ENCODE results near the gene PSORS1C1. TPM values are rescaled to one million over a fixed set of nuclear protein-coding genes. Genes with fewer than 3 reads are reported as not detected.
A peak's percentile ranks its signal among the peaks of the same experiment; 100 is the strongest.

The PSORS1C1 gene
- total and polyA plus RNA-seq, 4 donors: 1.6 to 6.8 (median 3.6) TPM

DNA sequence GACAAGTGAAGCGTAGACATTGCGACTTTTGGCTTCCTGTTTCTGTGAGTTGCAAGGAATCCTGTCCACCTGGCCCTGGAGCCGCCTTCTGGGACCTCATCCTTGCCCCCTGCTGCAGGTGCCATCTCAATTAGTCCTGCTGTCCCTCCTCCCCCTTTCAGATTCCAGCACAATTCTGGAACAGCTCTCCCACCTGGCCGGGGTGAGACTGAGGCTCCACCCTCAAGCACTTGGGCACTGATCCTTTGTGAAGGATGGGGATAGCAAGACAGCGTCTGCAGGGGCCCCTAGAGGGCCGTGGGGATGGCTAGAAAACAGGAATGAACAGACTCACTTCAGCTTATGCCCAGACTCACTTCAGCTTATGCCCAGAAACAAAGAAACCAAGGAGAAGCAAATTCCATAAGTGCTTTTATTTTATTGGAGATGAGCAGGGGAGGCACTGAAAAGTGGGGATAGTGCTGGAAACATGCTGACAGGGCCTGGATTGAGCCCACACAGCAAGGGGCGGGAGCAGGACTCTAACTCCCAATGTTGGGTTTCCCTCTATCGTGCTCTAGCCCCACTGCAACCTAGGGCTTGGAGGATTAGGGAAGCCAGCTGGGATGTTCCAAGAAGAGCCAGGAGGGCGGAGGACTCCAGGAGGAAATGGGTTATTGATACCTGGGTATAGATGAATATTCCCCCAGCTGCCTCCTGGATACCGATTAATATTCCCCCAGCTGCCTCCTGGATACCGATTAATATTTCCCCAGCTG, 3.6 kb upstream of the PSORS1C1 start:
- H3K27ac ChIP-seq (ENCODE audit: low read depth in 1 of 2, low read length in 2 of 2): no peak overlapping the region
- intact Hi-C loops (cut with DNase I): no loop called here
- peaks cover 0 to 7% of the 10 kb centered on the region in 2 donors for H3K4me1 ChIP-seq (ENCODE audit: control insufficient read depth in 1 of 2, insufficient read depth in 2 of 2, low read length in 2 of 2)
- no peak overlapping the region for H3K4me3 ChIP-seq (ENCODE audit: low read length in 2 of 2)
- no peaks in the 10 kb centered on the region for H3K36me3 ChIP-seq (ENCODE audit: control insufficient read depth in 1 of 2, insufficient read depth in 2 of 2, low read length in 1 of 2)
- DNase-seq: peak in 1 of 2 donors; percentile 27
- 85 to 86% methylated on average over 11 of the region's 11 CpGs for WGBS, 2 donors
- no peaks in the 10 kb centered on the region for H3K27me3 ChIP-seq (ENCODE audit: control insufficient read depth in 1 of 2, insufficient read depth in 2 of 2, low read length in 1 of 2)
- ATAC-seq (ENCODE audit: low FRiP score): no peak
- no peaks in the 10 kb centered on the region for H3K9me3 ChIP-seq (ENCODE audit: control insufficient read depth, low read length)

- no peak overlapping the region for H3K27ac ChIP-seq (ENCODE audit: low read depth in 1 of 2, low read length in 2 of 2)
- DNase-seq (no peak), ATAC-seq (ENCODE audit: low FRiP score) (no peak)
- no peaks in the 10 kb centered on the region for H3K36me3 ChIP-seq (ENCODE audit: control insufficient read depth in 1 of 2, insufficient read depth in 2 of 2, low read length in 1 of 2)
- no peaks in the 10 kb centered on the region for H3K27me3 ChIP-seq (ENCODE audit: control insufficient read depth in 1 of 2, insufficient read depth in 2 of 2, low read length in 1 of 2)
- H3K4me1 ChIP-seq (ENCODE audit: control insufficient read depth in 1 of 2, insufficient read depth in 2 of 2, low read length in 2 of 2): peaks cover 0 to 7% of the 10 kb centered on the region in 2 donors
- H3K9me3 ChIP-seq (ENCODE audit: control insufficient read depth, low read length): no peaks in the 10 kb centered on the region
- H3K4me3 ChIP-seq (ENCODE audit: low read length in 2 of 2): no peak overlapping the region
- intact Hi-C loops (cut with DNase I): no loop called here
- 92 to 93% methylated on average over 13 of the region's 13 CpGs for WGBS, 2 donors
These were observed 2.9 kb upstream of the PSORS1C1 start for GRCh38 chr6:31111712-31112111.

- Histone ChIP-seq H3K4me3 (ENCODE audit: low read length in 2 of 2) (no peak within 1 kb of the TSS), H3K27ac (ENCODE audit: low read depth in 1 of 2, low read length in 2 of 2) (no peak within 1 kb of the TSS), H3K4me1 (ENCODE audit: control insufficient read depth in 1 of 2, insufficient read depth in 2 of 2, low read length in 2 of 2) (peaks cover 0 to 7% of the 10 kb centered on the region in 2 donors), H3K36me3 (ENCODE audit: control insufficient read depth in 1 of 2, insufficient read depth in 2 of 2, low read length in 1 of 2) (no peaks in the 10 kb centered on the region), H3K27me3 (ENCODE audit: control insufficient read depth in 1 of 2, insufficient read depth in 2 of 2, low read length in 1 of 2) (no peaks in the 10 kb centered on the region), H3K9me3 (ENCODE audit: control insufficient read depth, low read length) (no peaks in the 10 kb centered on the region)
- 93 to 98% methylated on average over 5 of the region's 5 CpGs for WGBS, 2 donors
- DNase-seq: no peak
- intact Hi-C loops (cut with DNase I): no loop called here
- ATAC-seq (ENCODE audit: low FRiP score): no peak
These were observed 2.1 kb upstream of the PSORS1C1 start, which contains the start of gene C6orf15 for GRCh38 chr6:31112478-31112877. Gene C6orf15, minus strand, starts transcription at chr6:31112575. Its CDS starts 20 bp downstream, at chr6:31112555.

- no peak overlapping the region for H3K27ac ChIP-seq (ENCODE audit: low read depth in 1 of 2, low read length in 2 of 2)
- DNase-seq (peak; percentile 25 to 57), ATAC-seq (ENCODE audit: low FRiP score) (no peak)
- H3K27me3 ChIP-seq (ENCODE audit: control insufficient read depth in 1 of 2, insufficient read depth in 2 of 2, low read length in 1 of 2): no peaks in the 10 kb centered on the region
- H3K36me3 ChIP-seq (ENCODE audit: control insufficient read depth in 1 of 2, insufficient read depth in 2 of 2, low read length in 1 of 2): no peaks in the 10 kb centered on the region
- H3K9me3 ChIP-seq (ENCODE audit: control insufficient read depth, low read length): no peaks in the 10 kb centered on the region
- H3K4me1 ChIP-seq (ENCODE audit: control insufficient read depth in 1 of 2, insufficient read depth in 2 of 2, low read length in 2 of 2): peaks cover 0 to 7% of the 10 kb centered on the region in 2 donors
- intact Hi-C loops (cut with DNase I): no loop called here
- WGBS, 2 donors: 74% methylated on average over 7 of the region's 7 CpGs
- H3K4me3 ChIP-seq (ENCODE audit: low read length in 2 of 2): no peak overlapping the region
These were observed 599 bp upstream of the PSORS1C1 start for GRCh38 chr6:31113861-31114540.

DNA sequence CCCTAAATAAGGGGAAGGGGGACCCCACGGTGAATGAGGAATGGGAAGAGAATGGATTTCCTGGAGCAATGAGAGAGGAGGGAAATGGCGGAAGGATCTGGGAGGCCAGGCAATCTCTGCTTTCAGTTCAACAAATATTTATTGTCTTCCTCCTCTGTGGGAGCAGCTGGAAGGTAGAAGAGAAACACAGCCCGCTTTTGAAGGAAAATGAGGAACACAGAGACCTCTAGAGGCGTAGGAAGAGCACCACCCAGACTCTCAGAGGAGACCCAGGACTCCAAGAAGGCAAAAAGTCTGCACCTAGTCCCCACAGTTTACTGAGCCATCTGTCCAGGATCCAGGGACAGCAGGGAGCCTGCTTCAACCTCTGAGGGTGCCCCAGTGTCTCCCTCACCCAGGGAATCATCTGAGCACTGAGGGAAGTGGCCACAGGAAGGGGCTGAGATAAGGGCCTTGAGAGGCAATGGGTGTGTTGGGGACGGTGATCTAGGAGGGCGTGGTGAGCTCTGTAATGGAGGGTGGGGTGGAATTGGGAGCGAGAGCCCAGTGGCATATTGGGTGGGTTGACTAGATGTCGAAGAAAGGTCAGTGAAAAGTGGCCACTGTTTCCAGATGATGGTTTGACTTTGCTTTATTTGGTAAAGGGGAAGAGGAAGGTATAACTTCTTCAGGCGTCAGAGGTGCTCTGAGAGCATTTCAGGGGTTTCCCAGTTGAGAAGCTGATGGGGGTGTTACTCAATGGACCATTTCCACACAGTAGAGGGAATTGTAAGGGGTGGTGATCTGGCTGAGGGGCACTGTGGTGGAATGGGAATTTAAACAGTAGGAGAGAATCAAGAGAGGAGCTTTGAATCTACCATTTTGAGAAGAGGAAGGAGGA, 610 bp downstream of the PSORS1C1 start:
- DNase-seq: peak; percentile 22 to 37
- Histone ChIP-seq H3K27me3 (ENCODE audit: control insufficient read depth in 1 of 2, insufficient read depth in 2 of 2, low read length in 1 of 2) (no peaks in the 10 kb centered on the region), H3K36me3 (ENCODE audit: control insufficient read depth in 1 of 2, insufficient read depth in 2 of 2, low read length in 1 of 2) (no peaks in the 10 kb centered on the region), H3K27ac (ENCODE audit: low read depth in 1 of 2, low read length in 2 of 2) (no peak overlapping the region), H3K9me3 (ENCODE audit: control insufficient read depth, low read length) (no peaks in the 10 kb centered on the region), H3K4me3 (ENCODE audit: low read length in 2 of 2) (no peak overlapping the region), H3K4me1 (ENCODE audit: control insufficient read depth in 1 of 2, insufficient read depth in 2 of 2, low read length in 2 of 2) (peaks cover 0 to 7% of the 10 kb centered on the region in 2 donors)
- intact Hi-C loops (cut with DNase I): no loop called here
- ATAC-seq (ENCODE audit: low FRiP score): no peak
- 71 to 81% methylated on average over 9 of the region's 9 CpGs for WGBS, 2 donors

DNA sequence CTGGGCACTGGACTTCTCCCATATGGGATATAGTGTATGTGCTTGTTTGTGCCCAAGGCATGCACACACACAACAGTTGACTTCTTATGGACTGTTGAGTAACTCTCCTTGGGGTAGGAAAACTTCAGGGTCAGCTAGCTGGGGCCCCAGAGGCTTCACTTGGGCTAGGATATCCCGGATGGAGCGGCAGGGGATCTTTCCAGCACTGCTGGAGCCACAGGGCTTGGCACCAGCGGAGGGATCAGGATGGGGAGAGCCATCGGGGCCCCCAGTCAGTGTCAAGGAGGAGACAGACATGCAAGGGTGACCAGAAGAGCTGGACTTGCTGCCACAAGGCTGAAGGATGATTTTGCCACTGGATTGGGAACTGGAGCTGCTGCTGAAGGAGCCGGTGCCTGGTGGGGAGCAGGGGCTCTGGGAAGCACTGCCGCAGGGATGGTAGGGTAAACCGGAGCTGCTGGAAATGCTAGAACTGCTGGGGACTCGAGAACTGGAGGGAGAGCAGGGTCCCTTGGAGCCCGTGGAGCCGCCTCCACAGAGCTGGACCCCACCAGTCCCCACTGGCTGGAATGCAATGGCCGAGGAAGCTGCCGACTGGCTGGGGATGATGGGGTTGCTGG, 1.5 kb downstream of the PSORS1C1 start:
- ATAC-seq (ENCODE audit: low FRiP score): no peak

GRCh38 chr6:31116661-31117385, 2.2 kb downstream of the PSORS1C1 start:
- H3K36me3 ChIP-seq (ENCODE audit: control insufficient read depth in 1 of 2, insufficient read depth in 2 of 2, low read length in 1 of 2): no peaks in the 10 kb centered on the region
- peak; percentile 45 to 69 for DNase-seq
- intact Hi-C loops (cut with DNase I): no loop called here
- 79 to 86% methylated on average over 19 of the region's 19 CpGs for WGBS, 2 donors
- H3K27ac ChIP-seq (ENCODE audit: low read depth in 1 of 2, low read length in 2 of 2): no peak overlapping the region
- no peak for ATAC-seq (ENCODE audit: low FRiP score)
- H3K4me3 ChIP-seq (ENCODE audit: low read length in 2 of 2): no peak overlapping the region
- H3K4me1 ChIP-seq (ENCODE audit: control insufficient read depth in 1 of 2, insufficient read depth in 2 of 2, low read length in 2 of 2): peaks cover 0 to 7% of the 10 kb centered on the region in 2 donors
- H3K27me3 ChIP-seq (ENCODE audit: control insufficient read depth in 1 of 2, insufficient read depth in 2 of 2, low read length in 1 of 2): no peaks in the 10 kb centered on the region
- H3K9me3 ChIP-seq (ENCODE audit: control insufficient read depth, low read length): no peaks in the 10 kb centered on the region

More for the DNA sequence above, 1.5 kb downstream of the PSORS1C1 start:
- no peaks in the 10 kb centered on the region for H3K27me3 ChIP-seq (ENCODE audit: control insufficient read depth in 1 of 2, insufficient read depth in 2 of 2, low read length in 1 of 2)
- intact Hi-C loops (cut with DNase I): no loop called here
- no peaks in the 10 kb centered on the region for H3K9me3 ChIP-seq (ENCODE audit: control insufficient read depth, low read length)
- peak; percentile 32 to 60 for DNase-seq
- peaks cover 0 to 7% of the 10 kb centered on the region in 2 donors for H3K4me1 ChIP-seq (ENCODE audit: control insufficient read depth in 1 of 2, insufficient read depth in 2 of 2, low read length in 2 of 2)
- 96 to 98% methylated on average over 12 of the region's 12 CpGs for WGBS, 2 donors
- no peak overlapping the region for H3K4me3 ChIP-seq (ENCODE audit: low read length in 2 of 2)
- H3K27ac ChIP-seq (ENCODE audit: low read depth in 1 of 2, low read length in 2 of 2): no peak overlapping the region
- no peaks in the 10 kb centered on the region for H3K36me3 ChIP-seq (ENCODE audit: control insufficient read depth in 1 of 2, insufficient read depth in 2 of 2, low read length in 1 of 2)

GRCh38 chr6:31118178-31118577, 3.6 kb downstream of the PSORS1C1 start:
- intact Hi-C loops (cut with DNase I): no loop called here
- 96 to 97% methylated on average over 7 of the region's 7 CpGs for WGBS, 2 donors
- DNase-seq (peak; percentile 40 to 54), ATAC-seq (ENCODE audit: low FRiP score) (no peak)
- no peaks in the 10 kb centered on the region for H3K36me3 ChIP-seq (ENCODE audit: control insufficient read depth in 1 of 2, insufficient read depth in 2 of 2, low read length in 1 of 2)
- H3K4me3 ChIP-seq (ENCODE audit: low read length in 2 of 2): no peak overlapping the region
- no peaks in the 10 kb centered on the region for H3K27me3 ChIP-seq (ENCODE audit: control insufficient read depth in 1 of 2, insufficient read depth in 2 of 2, low read length in 1 of 2)
- peaks cover 0 to 7% of the 10 kb centered on the region in 2 donors for H3K4me1 ChIP-seq (ENCODE audit: control insufficient read depth in 1 of 2, insufficient read depth in 2 of 2, low read length in 2 of 2)
- H3K9me3 ChIP-seq (ENCODE audit: control insufficient read depth, low read length): no peaks in the 10 kb centered on the region
- H3K27ac ChIP-seq (ENCODE audit: low read depth in 1 of 2, low read length in 2 of 2): no peak overlapping the region
